C4-2B (cell line): Measurements from ENCODE around the gene TMEM150A.

Experiments used
- ZFX ChIP-seq: fragments of 450-650 bp; IDR thresholded peaks from 2 replicates; pipeline ENCODE4 v1.6.1; 2017
- TF ChIP-seq, protein P1 (sequence below): fragments of 450-650 bp; conservative IDR thresholded peaks from 2 replicates; pipeline ENCODE4 v1.5.1; 2017; ENCODE audit warnings: mild to moderate bottlenecking

GRCh38 chr2:85652056-85652455 lies 49.6 kb upstream of the TMEM150A start:
- TF ChIP-seq, protein P1, sequence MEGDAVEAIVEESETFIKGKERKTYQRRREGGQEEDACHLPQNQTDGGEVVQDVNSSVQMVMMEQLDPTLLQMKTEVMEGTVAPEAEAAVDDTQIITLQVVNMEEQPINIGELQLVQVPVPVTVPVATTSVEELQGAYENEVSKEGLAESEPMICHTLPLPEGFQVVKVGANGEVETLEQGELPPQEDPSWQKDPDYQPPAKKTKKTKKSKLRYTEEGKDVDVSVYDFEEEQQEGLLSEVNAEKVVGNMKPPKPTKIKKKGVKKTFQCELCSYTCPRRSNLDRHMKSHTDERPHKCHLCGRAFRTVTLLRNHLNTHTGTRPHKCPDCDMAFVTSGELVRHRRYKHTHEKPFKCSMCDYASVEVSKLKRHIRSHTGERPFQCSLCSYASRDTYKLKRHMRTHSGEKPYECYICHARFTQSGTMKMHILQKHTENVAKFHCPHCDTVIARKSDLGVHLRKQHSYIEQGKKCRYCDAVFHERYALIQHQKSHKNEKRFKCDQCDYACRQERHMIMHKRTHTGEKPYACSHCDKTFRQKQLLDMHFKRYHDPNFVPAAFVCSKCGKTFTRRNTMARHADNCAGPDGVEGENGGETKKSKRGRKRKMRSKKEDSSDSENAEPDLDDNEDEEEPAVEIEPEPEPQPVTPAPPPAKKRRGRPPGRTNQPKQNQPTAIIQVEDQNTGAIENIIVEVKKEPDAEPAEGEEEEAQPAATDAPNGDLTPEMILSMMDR = no peak
- no peak for TF ChIP-seq ZFX
